Left ventricle myocardium inferior (tissue), 1 donor: ENCODE measurements around the gene EPO. TPM values are rescaled to one million over a fixed set of nuclear protein-coding genes. Genes with fewer than 3 reads are reported as not detected.
"Not testable (repeated sequence)": the region's sequence is repeated elsewhere in the genome, so short reads cannot be mapped to it uniquely, and the experiment has no call there.

ENCODE experiments used
- DNase-seq: peaks from one replicate; pipeline ENCODE4 v3.0.0-alpha.2; 2020
- H3K27ac ChIP-seq: fragments of 200-600 bp; replicated peaks from 2 replicates; pipeline ENCODE4 v1.8.0; 2021
- H3K27me3 ChIP-seq: fragments of 200-600 bp; 2 replicates; pipeline ENCODE4 v1.8.0; 2021; ENCODE audit warnings: low read depth
- H3K36me3 ChIP-seq: fragments of 200-600 bp; 2 replicates; pipeline ENCODE4 v1.8.0; 2021
- H3K4me1 ChIP-seq: fragments of 200-600 bp; 2 replicates; pipeline ENCODE4 v1.8.0; 2021
- H3K4me3 ChIP-seq: fragments of 200-600 bp; 2 replicates; pipeline ENCODE4 v1.8.0; 2021; ENCODE audit warnings: mild to moderate bottlenecking, moderate library complexity
- H3K9me3 ChIP-seq: fragments of 200-600 bp; replicated peaks from 2 replicates; pipeline ENCODE4 v1.8.0; 2021
- CTCF ChIP-seq: fragments of 200-600 bp; IDR thresholded peaks from 2 replicates; pipeline ENCODE4 v1.8.0; 2021; ENCODE audit warnings: antibody characterized with exemption, mild to moderate bottlenecking, borderline replicate concordance
- intact Hi-C: fragments of 100-400 bp; cut with micrococcal nuclease; formaldehyde crosslinking; loops from one replicate; pipeline ENCODE4 v1.11.0; 2022
- total RNA-seq: library from RNA; stranded (reverse); fragmentation: NEBNext Ultra II Directional; extraction: Animal tissue kit (Norgen Biotek cat#: 25700); gene quantifications from one replicate; pipeline ENCODE4 v1.2.1, GENCODE V29; 2021
- donor health status: DM: no; HTN: yes; CAD: no; lungs with severe emphysema.

The EPO gene
- total RNA-seq, 1 donor from 2014 or later, result not detected

GRCh38 chr7:100722480-100723212, 2.4 kb downstream of the EPO start:
- Histone ChIP-seq H3K27ac (no peak overlapping the region), H3K27me3 (peaks cover 83% of the 10 kb centered on the region), H3K4me3 (no peak overlapping the region), H3K9me3 (peaks cover 6% of the 10 kb centered on the region), H3K4me1 (peaks cover 8% of the 10 kb centered on the region), H3K36me3 (no peaks in the 10 kb centered on the region)
- DNase-seq, result no peak
- TF ChIP-seq CTCF, result no peak
- intact Hi-C loops, result no loop called here

GRCh38 chr7:100723732-100724275, 3.5 kb downstream of the EPO start:
- no peak for TF ChIP-seq CTCF
- intact Hi-C loops, result no loop called here
- Histone ChIP-seq H3K27ac (no peak overlapping the region), H3K36me3 (no peaks in the 10 kb centered on the region), H3K4me1 (peaks cover 8% of the 10 kb centered on the region), H3K9me3 (no peaks in the 10 kb centered on the region), H3K27me3 (peaks cover 94% of the 10 kb centered on the region), H3K4me3 (no peak overlapping the region)
- DNase-seq, result no peak

- H3K27ac ChIP-seq, H3K4me3 ChIP-seq, H3K4me1 ChIP-seq, H3K36me3 ChIP-seq, DNase-seq, H3K9me3 ChIP-seq, intact Hi-C loops: not testable (repeated sequence)
- peaks cover 90% of the 10 kb centered on the region for H3K27me3 ChIP-seq
Measured at GRCh38 chr7:100724364-100724763, 4.1 kb downstream of the EPO start.

GRCh38 chr7:100726996-100727761, 6.9 kb downstream of the EPO start:
- DNase-seq, result no peak
- intact Hi-C loops, result loop anchor here (5.0 kb wide), 1 partner anchor 260 kb away; no protein-coding TSS in a partner anchor
- Histone ChIP-seq H3K36me3 (no peaks in the 10 kb centered on the region), H3K4me3 (no peak overlapping the region), H3K27me3 (peaks cover 87% of the 10 kb centered on the region), H3K27ac (no peak overlapping the region), H3K4me1 (no peaks in the 10 kb centered on the region), H3K9me3 (no peaks in the 10 kb centered on the region)
- TF ChIP-seq CTCF, result no peak

- Histone ChIP-seq H3K9me3 (no peaks in the 10 kb centered on the region), H3K36me3 (no peaks in the 10 kb centered on the region), H3K27me3 (peaks cover 87% of the 10 kb centered on the region), H3K4me3 (no peak overlapping the region), H3K4me1 (no peaks in the 10 kb centered on the region), H3K27ac (no peak overlapping the region)
- TF ChIP-seq CTCF, result no peak
- no peak for DNase-seq
- intact Hi-C loops, result loop anchor here (5.0 kb wide), 1 partner anchor 261 kb away; no protein-coding TSS in a partner anchor
Measured at GRCh38 chr7:100728196-100728595, 7.9 kb downstream of the EPO start.
